Choroid plexus epithelial cell (primary cell): ENCODE data around the gene CCL17.
A peak's percentile ranks its signal among the peaks of the same experiment; 100 is the strongest.
"Not testable (repeated sequence)": the region's sequence is repeated elsewhere in the genome, so short reads cannot be mapped to it uniquely, and the experiment has no call there.

Experiments used
- DNase-seq: peaks from one replicate; pipeline ENCODE4 v3.0.0-alpha.2; 2010; ENCODE audit warnings: low read depth
- H3K4me3 ChIP-seq: 2 replicates; pipeline ENCODE4 v1.5.1; 2011; ENCODE audit warnings: low read depth, mild to moderate bottlenecking, control low read depth, low read length, moderate library complexity
- TF ChIP-seq, protein P1 (sequence below): conservative IDR thresholded peaks from 2 replicates; pipeline ENCODE4 v1.5.1; 2011; ENCODE audit warnings: low read depth, mild to moderate bottlenecking, control low read depth, inconsistent platforms, low read length, moderate library complexity

The CCL17 gene

DNA sequence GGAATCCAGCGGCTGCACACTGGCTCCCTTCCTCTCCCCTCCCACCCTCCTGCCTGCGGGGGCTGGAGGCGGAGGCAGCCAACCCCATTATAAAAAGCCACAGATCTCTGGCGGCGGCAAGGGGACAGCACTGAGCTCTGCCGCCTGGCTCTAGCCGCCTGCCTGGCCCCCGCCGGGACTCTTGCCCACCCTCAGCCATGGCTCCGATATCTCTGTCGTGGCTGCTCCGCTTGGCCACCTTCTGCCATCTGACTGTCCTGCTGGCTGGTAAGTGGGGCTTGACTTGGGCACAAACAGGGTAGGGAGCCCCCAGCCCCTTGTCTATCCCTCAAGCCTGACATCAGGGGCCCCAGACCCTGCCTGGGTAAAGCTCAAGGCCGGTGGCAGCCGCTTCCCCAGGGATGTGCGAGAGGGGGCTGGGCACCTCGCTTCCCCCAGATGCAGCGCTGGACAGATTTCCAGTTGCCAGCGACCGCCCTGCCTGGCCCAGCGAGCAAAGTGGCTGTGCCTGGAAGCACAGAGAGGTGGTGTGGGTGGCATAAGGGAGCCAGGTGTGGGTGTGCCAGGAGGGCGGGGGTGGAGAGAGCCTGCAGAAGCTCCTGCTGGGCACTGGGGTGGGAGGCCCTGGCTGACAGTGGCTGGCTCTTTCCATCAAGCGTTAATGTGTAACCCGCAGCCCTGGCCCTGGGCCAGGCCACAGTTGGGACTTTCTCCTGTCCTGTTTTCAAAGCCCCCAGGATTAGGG is 32.0 kb upstream of the CCL17 start, which contains the start of gene CX3CL1:
TSS of gene CX3CL1 (plus strand) at position 119 of the 745 bp plus-strand sequence. CDS start at position 198, 79 bp downstream.
- TF ChIP-seq, protein P1, sequence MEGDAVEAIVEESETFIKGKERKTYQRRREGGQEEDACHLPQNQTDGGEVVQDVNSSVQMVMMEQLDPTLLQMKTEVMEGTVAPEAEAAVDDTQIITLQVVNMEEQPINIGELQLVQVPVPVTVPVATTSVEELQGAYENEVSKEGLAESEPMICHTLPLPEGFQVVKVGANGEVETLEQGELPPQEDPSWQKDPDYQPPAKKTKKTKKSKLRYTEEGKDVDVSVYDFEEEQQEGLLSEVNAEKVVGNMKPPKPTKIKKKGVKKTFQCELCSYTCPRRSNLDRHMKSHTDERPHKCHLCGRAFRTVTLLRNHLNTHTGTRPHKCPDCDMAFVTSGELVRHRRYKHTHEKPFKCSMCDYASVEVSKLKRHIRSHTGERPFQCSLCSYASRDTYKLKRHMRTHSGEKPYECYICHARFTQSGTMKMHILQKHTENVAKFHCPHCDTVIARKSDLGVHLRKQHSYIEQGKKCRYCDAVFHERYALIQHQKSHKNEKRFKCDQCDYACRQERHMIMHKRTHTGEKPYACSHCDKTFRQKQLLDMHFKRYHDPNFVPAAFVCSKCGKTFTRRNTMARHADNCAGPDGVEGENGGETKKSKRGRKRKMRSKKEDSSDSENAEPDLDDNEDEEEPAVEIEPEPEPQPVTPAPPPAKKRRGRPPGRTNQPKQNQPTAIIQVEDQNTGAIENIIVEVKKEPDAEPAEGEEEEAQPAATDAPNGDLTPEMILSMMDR, result no peak
- DNase-seq, result peak; percentile 35
- no peak within 1 kb of the TSS for H3K4me3 ChIP-seq

DNA sequence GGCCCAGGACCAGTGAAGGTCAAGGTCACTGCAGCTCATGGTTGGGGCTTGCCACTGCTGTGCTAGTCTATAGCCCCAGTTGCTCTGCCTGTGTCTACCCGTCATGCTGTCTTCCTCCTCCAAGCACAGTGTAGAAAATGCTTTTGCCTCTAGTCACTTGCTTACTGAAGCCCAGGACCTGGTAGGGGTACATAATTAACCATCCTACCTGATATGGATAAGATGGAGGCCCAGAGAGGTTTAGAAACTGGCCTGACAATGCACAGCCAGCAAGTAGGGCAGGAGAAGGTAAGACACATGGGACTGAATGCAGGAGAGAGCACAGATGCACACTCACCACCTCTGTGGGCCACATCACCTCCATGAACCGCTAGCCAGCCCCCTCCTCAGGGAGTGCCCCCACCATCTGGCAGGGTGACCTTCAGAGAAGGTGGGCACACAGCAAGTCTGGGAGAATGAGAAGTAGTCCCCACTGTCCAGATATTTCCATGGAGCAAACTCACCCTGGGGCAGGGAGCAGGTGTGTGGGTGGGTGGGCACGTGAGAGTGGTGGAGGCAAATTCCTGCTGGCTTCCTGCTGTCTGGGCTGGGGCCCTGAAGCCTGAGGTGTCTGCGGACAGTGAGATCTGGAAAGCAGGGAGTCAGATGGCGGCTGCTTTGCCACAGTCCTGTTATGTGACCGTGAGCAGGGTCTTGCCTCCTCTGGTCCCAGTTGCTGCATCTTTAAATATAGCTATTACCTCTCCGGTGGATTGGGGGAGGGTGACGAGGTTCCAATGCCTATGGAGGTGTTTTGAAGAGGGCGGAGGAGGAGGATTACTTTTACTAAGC is 31.2 kb upstream of the CCL17 start:
- TF ChIP-seq, protein P1, result no peak
- no peak for DNase-seq
- H3K4me3 ChIP-seq, result no peak overlapping the region

- TF ChIP-seq, protein P1, result no peak
- DNase-seq, result peak; percentile 14
- no peak overlapping the region for H3K4me3 ChIP-seq
Observed at GRCh38 chr16:57374067-57374534, 30.5 kb upstream of the CCL17 start.

DNA sequence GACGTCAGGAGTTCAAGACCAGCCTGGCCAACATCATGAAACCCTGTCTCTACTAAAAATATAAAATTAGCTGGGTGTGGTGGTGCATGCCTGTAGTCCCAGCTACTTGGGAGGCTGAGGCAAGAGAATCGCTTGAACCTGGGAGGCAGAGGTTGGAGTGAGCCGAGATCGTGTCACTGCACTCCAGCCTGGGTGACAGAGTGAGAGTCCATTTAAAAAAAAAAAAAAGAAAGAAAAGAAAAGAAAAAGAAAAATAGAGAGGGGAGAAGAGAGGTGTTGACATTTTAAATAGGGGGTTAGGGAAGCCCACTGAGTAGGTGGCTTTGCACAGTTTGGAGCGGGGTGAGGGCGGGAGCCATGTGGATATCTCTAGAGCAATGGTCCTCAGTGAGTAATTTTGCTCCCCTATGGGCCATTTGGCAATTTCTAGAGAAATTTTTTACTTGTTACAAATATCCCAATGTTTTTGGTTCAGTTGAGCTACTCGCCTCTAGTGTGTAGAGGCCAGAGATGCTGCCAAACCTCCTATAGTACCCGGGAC is 29.6 kb upstream of the CCL17 start:
- H3K4me3 ChIP-seq, DNase-seq: not testable (repeated sequence)

GRCh38 chr16:57376313-57376818 is 28.2 kb upstream of the CCL17 start:
- no peak overlapping the region for H3K4me3 ChIP-seq
- TF ChIP-seq, protein P1, result no peak
- no peak for DNase-seq

- no peak overlapping the region for H3K4me3 ChIP-seq
- TF ChIP-seq, protein P1, result no peak
- DNase-seq, result peak; percentile 11
Observed at GRCh38 chr16:57377080-57377841, 27.3 kb upstream of the CCL17 start.
